ENCODE results near the gene AKAP9. TPM values are rescaled to one million over a fixed set of nuclear protein-coding genes. Genes with fewer than 3 reads are reported as not detected.
"Not testable (repeated sequence)": the region's sequence is repeated elsewhere in the genome, so short reads cannot be mapped to it uniquely, and the experiment has no call there.

AKAP9 gene
- total RNA-seq, 4 donors from 2014 or later, result 32.5 to 125 (median 63.5) TPM

GRCh38 chr7:91957232-91957631 lies 16.6 kb downstream of the AKAP9 start:
- Histone ChIP-seq H3K27me3 (no peaks in the 10 kb centered on the region), H3K4me3 (no peak overlapping the region), H3K4me1 (no peaks in the 10 kb centered on the region), H3K9me3 (no peaks in the 10 kb centered on the region), H3K27ac (no peak overlapping the region), H3K36me3 (no peaks in the 10 kb centered on the region)
- TF ChIP-seq CTCF (IDR thresholded peaks at IDR 0.05), result no peak
- no peak for TF ChIP-seq POLR2A (IDR thresholded peaks at IDR 0.05)
- intact Hi-C loops (cut with DNase I; ENCODE audit: low total_unique reads), result no loop called here
- no peak for DNase-seq

- H3K27ac ChIP-seq, result no peak overlapping the region
- no peak for DNase-seq
- intact Hi-C loops (cut with DNase I; ENCODE audit: low total_unique reads), result no loop called here
- no peaks in the 10 kb centered on the region for H3K4me1 ChIP-seq
- no peaks in the 10 kb centered on the region for H3K9me3 ChIP-seq
- H3K4me3 ChIP-seq, result no peak overlapping the region
- TF ChIP-seq CTCF (IDR thresholded peaks at IDR 0.05), result no peak
- no peaks in the 10 kb centered on the region for H3K36me3 ChIP-seq
- no peaks in the 10 kb centered on the region for H3K27me3 ChIP-seq
Measured at GRCh38 chr7:91957823-91958222, 17.2 kb downstream of the AKAP9 start.

- H3K9me3 ChIP-seq, result no peaks in the 10 kb centered on the region
- H3K27me3 ChIP-seq, result no peaks in the 10 kb centered on the region
- H3K36me3 ChIP-seq, result no peaks in the 10 kb centered on the region
- TF ChIP-seq POLR2A (IDR thresholded peaks at IDR 0.05) (no peak), CTCF (IDR thresholded peaks at IDR 0.05) (no peak)
- H3K27ac ChIP-seq, result no peak overlapping the region
- no peaks in the 10 kb centered on the region for H3K4me1 ChIP-seq
- intact Hi-C loops (cut with DNase I; ENCODE audit: low total_unique reads), result no loop called here
- DNase-seq, result no peak
- H3K4me3 ChIP-seq, result no peak overlapping the region
Measured at GRCh38 chr7:91959023-91959422, 18.4 kb downstream of the AKAP9 start.

GRCh38 chr7:91961816-91962215 lies 21.2 kb downstream of the AKAP9 start:
- Histone ChIP-seq H3K36me3 (no peaks in the 10 kb centered on the region), H3K4me3 (no peak overlapping the region), H3K27me3 (no peaks in the 10 kb centered on the region), H3K4me1 (no peaks in the 10 kb centered on the region), H3K9me3 (no peaks in the 10 kb centered on the region), H3K27ac (no peak overlapping the region)
- intact Hi-C loops (cut with DNase I; ENCODE audit: low total_unique reads), result no loop called here
- DNase-seq, result no peak
- TF ChIP-seq POLR2A (IDR thresholded peaks at IDR 0.05) (no peak), CTCF (IDR thresholded peaks at IDR 0.05) (no peak)

GRCh38 chr7:91962419-91962818 lies 21.8 kb downstream of the AKAP9 start:
- DNase-seq, result no peak
- intact Hi-C loops (cut with DNase I; ENCODE audit: low total_unique reads), result no loop called here
- H3K4me1 ChIP-seq, result no peaks in the 10 kb centered on the region
- no peak overlapping the region for H3K27ac ChIP-seq
- no peak overlapping the region for H3K4me3 ChIP-seq
- no peaks in the 10 kb centered on the region for H3K36me3 ChIP-seq
- no peak for TF ChIP-seq CTCF (IDR thresholded peaks at IDR 0.05)
- no peak for TF ChIP-seq POLR2A (IDR thresholded peaks at IDR 0.05)
- H3K27me3 ChIP-seq, result no peaks in the 10 kb centered on the region
- H3K9me3 ChIP-seq, result no peaks in the 10 kb centered on the region

- H3K4me1 ChIP-seq; H3K36me3 ChIP-seq; intact Hi-C loops (cut with DNase I; ENCODE audit: low total_unique reads); H3K27me3 ChIP-seq; H3K27ac ChIP-seq; H3K4me3 ChIP-seq; H3K9me3 ChIP-seq; DNase-seq: not testable (repeated sequence)
Measured at GRCh38 chr7:91967513-91967912, 26.9 kb downstream of the AKAP9 start.

Data from uterus (tissue), 4 donors.